ENCODE results near the gene SNORC.

GRCh38 chr2:232874677-232875223 is 4.7 kb downstream of the SNORC start:
- TF ChIP-seq, protein P1, sequence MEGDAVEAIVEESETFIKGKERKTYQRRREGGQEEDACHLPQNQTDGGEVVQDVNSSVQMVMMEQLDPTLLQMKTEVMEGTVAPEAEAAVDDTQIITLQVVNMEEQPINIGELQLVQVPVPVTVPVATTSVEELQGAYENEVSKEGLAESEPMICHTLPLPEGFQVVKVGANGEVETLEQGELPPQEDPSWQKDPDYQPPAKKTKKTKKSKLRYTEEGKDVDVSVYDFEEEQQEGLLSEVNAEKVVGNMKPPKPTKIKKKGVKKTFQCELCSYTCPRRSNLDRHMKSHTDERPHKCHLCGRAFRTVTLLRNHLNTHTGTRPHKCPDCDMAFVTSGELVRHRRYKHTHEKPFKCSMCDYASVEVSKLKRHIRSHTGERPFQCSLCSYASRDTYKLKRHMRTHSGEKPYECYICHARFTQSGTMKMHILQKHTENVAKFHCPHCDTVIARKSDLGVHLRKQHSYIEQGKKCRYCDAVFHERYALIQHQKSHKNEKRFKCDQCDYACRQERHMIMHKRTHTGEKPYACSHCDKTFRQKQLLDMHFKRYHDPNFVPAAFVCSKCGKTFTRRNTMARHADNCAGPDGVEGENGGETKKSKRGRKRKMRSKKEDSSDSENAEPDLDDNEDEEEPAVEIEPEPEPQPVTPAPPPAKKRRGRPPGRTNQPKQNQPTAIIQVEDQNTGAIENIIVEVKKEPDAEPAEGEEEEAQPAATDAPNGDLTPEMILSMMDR (conservative IDR thresholded peaks at IDR 0.05 in 1 of 2, IDR thresholded peaks at IDR 0.05 in 1 of 2; ENCODE audit: extremely low read depth in 1 of 2, insufficient read depth in 1 of 2, low read depth in 1 of 2, low read length in 2 of 2), result no peak
- TF ChIP-seq EZH2 (IDR thresholded peaks at IDR 0.05; ENCODE audit: borderline replicate concordance, low read length), result no peak
